Bronchial epithelial cell (primary cell): ENCODE data around the gene UBE2L6. TPM values are rescaled to one million over a fixed set of nuclear protein-coding genes. Genes with fewer than 3 reads are reported as not detected.

Source experiments
- DNase-seq: peaks from one replicate; pipeline ENCODE4 v3.0.0-alpha.2; 2010; ENCODE audit warnings: low read depth
- FAIRE-seq: peaks from 2 replicates; lab custom pipeline; 2011; peaks lifted over from hg19 to GRCh38; lab: Jason Lieb, UNC
- H3K27me3 ChIP-seq: 2 replicates; pipeline ENCODE4 v1.5.1; 2011; ENCODE audit warnings: low read length; ENCODE audit not compliant: control insufficient read depth, insufficient read depth
- H3K36me3 ChIP-seq: 2 replicates; pipeline ENCODE4 v1.5.1; 2011; ENCODE audit warnings: low read length; ENCODE audit not compliant: control insufficient read depth, insufficient read depth
- H3K4me3 ChIP-seq: 2 replicates; pipeline ENCODE4 v1.5.1; 2011; ENCODE audit warnings: mild to moderate bottlenecking, low read depth, low read length, control low read depth
- CTCF ChIP-seq: IDR thresholded peaks from 2 replicates; pipeline ENCODE4 v1.5.1; 2011; ENCODE audit warnings: mild to moderate bottlenecking, moderate library complexity, low read length, control low read depth, inconsistent platforms; ENCODE audit not compliant: insufficient read depth, severe bottlenecking
- total RNA-seq: library from RNA; depleted of rRNA; stranded (reverse); fragments of >200 nt; gene quantifications from 2 replicates; pipeline ENCODE4 v1.2.1, GENCODE V29; 2014

The UBE2L6 gene
- total RNA-seq, 1 donor from 2014 or later, result 7.4 TPM

GRCh38 chr11:57546451-57546850 lies 21.0 kb downstream of the UBE2L6 start:
- Histone ChIP-seq H3K4me3 (no peak overlapping the region), H3K36me3 (no peaks in the 10 kb centered on the region), H3K27me3 (no peaks in the 10 kb centered on the region)
- no peak for TF ChIP-seq CTCF
- DNase-seq, result no peak
- FAIRE-seq, result no peak

- DNase-seq (no peak), FAIRE-seq (no peak)
- Histone ChIP-seq H3K27me3 (no peaks in the 10 kb centered on the region), H3K36me3 (no peaks in the 10 kb centered on the region), H3K4me3 (no peak overlapping the region)
- TF ChIP-seq CTCF, result no peak
Observed at GRCh38 chr11:57545883-57546282, 21.6 kb downstream of the UBE2L6 start.

GRCh38 chr11:57544566-57544965 lies 22.9 kb downstream of the UBE2L6 start:
- Histone ChIP-seq H3K27me3 (no peaks in the 10 kb centered on the region), H3K4me3 (no peak overlapping the region), H3K36me3 (no peaks in the 10 kb centered on the region)
- FAIRE-seq, result peak; percentile 23
- TF ChIP-seq CTCF, result no peak
- DNase-seq, result no peak

- no peaks in the 10 kb centered on the region for H3K36me3 ChIP-seq
- FAIRE-seq (no peak), DNase-seq (no peak)
- H3K4me3 ChIP-seq, result no peak overlapping the region
- H3K27me3 ChIP-seq, result no peaks in the 10 kb centered on the region
- no peak for TF ChIP-seq CTCF
Observed at GRCh38 chr11:57543593-57543992, 23.9 kb downstream of the UBE2L6 start.

- Histone ChIP-seq H3K4me3 (no peak overlapping the region), H3K36me3 (no peaks in the 10 kb centered on the region), H3K27me3 (no peaks in the 10 kb centered on the region)
- DNase-seq (no peak), FAIRE-seq (no peak)
- no peak for TF ChIP-seq CTCF
Observed at GRCh38 chr11:57542582-57542981, 24.9 kb downstream of the UBE2L6 start.

- H3K4me3 ChIP-seq, result no peak overlapping the region
- no peaks in the 10 kb centered on the region for H3K27me3 ChIP-seq
- no peak for TF ChIP-seq CTCF
- no peak for DNase-seq
- FAIRE-seq, result no peak
- no peaks in the 10 kb centered on the region for H3K36me3 ChIP-seq
Observed at GRCh38 chr11:57541169-57541568, 26.3 kb downstream of the UBE2L6 start.
